22Rv1 (cell line): ENCODE results near the gene DNAJC7.

Experiments used
- CTCF ChIP-seq: fragments of 450-650 bp; IDR thresholded peaks from 2 replicates; pipeline ENCODE4 v1.5.1; 2017; ENCODE audit warnings: mild to moderate bottlenecking
- ZFX ChIP-seq: fragments of 450-650 bp; IDR thresholded peaks from 2 replicates; pipeline ENCODE4 v1.6.1; 2017; ENCODE audit warnings: antibody characterized with exemption, borderline replicate concordance

GRCh38 chr17:41976142-41976768, 41.0 kb downstream of the DNAJC7 start:
- no peak for TF ChIP-seq CTCF
- no peak for TF ChIP-seq ZFX
